Activated CD8-positive, alpha-beta memory T cell treated with anti-CD3 and anti-CD28 coated beads, Interleukin-2, amount 10 ng/mL, durations not matched to agents 7 days and 5 days (primary cell): ENCODE measurements around the gene CLNS1A. TPM values are rescaled to one million over a fixed set of nuclear protein-coding genes. Genes with fewer than 3 reads are reported as not detected.
"Not testable (repeated sequence)": the region's sequence is repeated elsewhere in the genome, so short reads cannot be mapped to it uniquely, and the experiment has no call there.

Experiments
- ATAC-seq: fragments of 150-1000 bp; cut with Tn5 transposase; one replicate; pipeline ENCODE4 v1.10.0; 2021; ENCODE audit warnings: moderate library complexity
- CTCF ChIA-PET: fragments of 350-600 bp; sonication (Branson Sonifier 250); formaldehyde crosslinking; loops from one replicate; lab custom pipeline; 2021; ENCODE audit warnings: antibody characterized with exemption; lab: Charles Lee
- DNase-seq: peaks from one replicate; pipeline ENCODE4 v3.0.0-alpha.2; 2020
- H3K27ac Mint-ChIP-seq: one replicate; pipeline ENCODE4 v1.8.0; 2021; ENCODE audit warnings: mild to moderate bottlenecking, mixed read lengths
- H3K27me3 Mint-ChIP-seq: one replicate; pipeline ENCODE4 v1.8.0; 2021; ENCODE audit warnings: mixed read lengths
- H3K36me3 Mint-ChIP-seq: one replicate; pipeline ENCODE4 v1.8.0; 2021; ENCODE audit warnings: mild to moderate bottlenecking, mixed read lengths
- H3K4me1 Mint-ChIP-seq: one replicate; pipeline ENCODE4 v1.8.0; 2021; ENCODE audit warnings: mixed read lengths
- H3K4me3 Mint-ChIP-seq: one replicate; pipeline ENCODE4 v1.8.0; 2021; ENCODE audit warnings: mild to moderate bottlenecking, moderate library complexity, mixed read lengths
- H3K9me3 Mint-ChIP-seq: one replicate; pipeline ENCODE4 v1.8.0; 2022; ENCODE audit warnings: low read depth, mixed read lengths
- total RNA-seq, 2 experiments: library from RNA; stranded (reverse); gene quantifications; one replicate each; pipeline ENCODE4 v1.2.3, GENCODE V29; 2021

The CLNS1A gene
- total RNA-seq, 2 experiments from 2014 or later = 89.4 to 113 TPM

GRCh38 chr11:77602381-77603088, 35.1 kb downstream of the CLNS1A start:
- no peak overlapping the region for H3K27ac Mint-ChIP-seq
- no peak for ATAC-seq

GRCh38 chr11:77598195-77598594, 39.4 kb downstream of the CLNS1A start:
- Mint-ChIP-seq H3K9me3 (no peaks in the 10 kb centered on the region), H3K36me3 (peaks cover 4% of the 10 kb centered on the region), H3K27me3 (no peaks in the 10 kb centered on the region), H3K27ac (no peak overlapping the region), H3K4me1 (peaks cover 2% of the 10 kb centered on the region), H3K4me3 (no peak overlapping the region)
- CTCF ChIA-PET = no interaction called here
- DNase-seq = no peak
- no peak for ATAC-seq

More at GRCh38 chr11:77602381-77603088, 35.1 kb downstream of the CLNS1A start:
- CTCF ChIA-PET = interaction anchor here (1.7 to 3.7 kb wide), 2 partner anchors 14 to 17 kb away, joined by 5 to 15 read pairs; no protein-coding TSS in a partner anchor
- H3K4me3 Mint-ChIP-seq = no peak overlapping the region
- no peaks in the 10 kb centered on the region for H3K27me3 Mint-ChIP-seq
- H3K36me3 Mint-ChIP-seq = peaks cover 3% of the 10 kb centered on the region
- no peak for DNase-seq
- H3K4me1 Mint-ChIP-seq = no peaks in the 10 kb centered on the region
- H3K9me3 Mint-ChIP-seq = no peaks in the 10 kb centered on the region

- Mint-ChIP-seq H3K9me3 (no peaks in the 10 kb centered on the region), H3K4me1 (peaks cover 3% of the 10 kb centered on the region), H3K4me3 (no peak overlapping the region), H3K36me3 (peaks cover 4% of the 10 kb centered on the region), H3K27ac (no peak overlapping the region), H3K27me3 (no peaks in the 10 kb centered on the region)
- DNase-seq (no peak), ATAC-seq (no peak)
- CTCF ChIA-PET = no interaction called here
Observed at GRCh38 chr11:77596626-77597025, 41.0 kb downstream of the CLNS1A start.

- peaks cover under 1% of the 10 kb centered on the region for H3K27me3 Mint-ChIP-seq
- ATAC-seq = no peak
- H3K27ac Mint-ChIP-seq = no peak overlapping the region
- DNase-seq = no peak
- H3K36me3 Mint-ChIP-seq = peaks cover 4% of the 10 kb centered on the region
- no peak overlapping the region for H3K4me3 Mint-ChIP-seq
- peaks cover 20% of the 10 kb centered on the region for H3K4me1 Mint-ChIP-seq
- H3K9me3 Mint-ChIP-seq = no peaks in the 10 kb centered on the region
- CTCF ChIA-PET = no interaction called here
Observed at GRCh38 chr11:77593883-77594282, 43.7 kb downstream of the CLNS1A start.

- DNase-seq = no peak
- H3K4me3 Mint-ChIP-seq = no peak overlapping the region
- H3K27ac Mint-ChIP-seq = no peak overlapping the region
- ATAC-seq = no peak
- peaks cover 25% of the 10 kb centered on the region for H3K4me1 Mint-ChIP-seq
- peaks cover 2% of the 10 kb centered on the region for H3K27me3 Mint-ChIP-seq
- H3K9me3 Mint-ChIP-seq = no peaks in the 10 kb centered on the region
- CTCF ChIA-PET = no interaction called here
- peaks cover 4% of the 10 kb centered on the region for H3K36me3 Mint-ChIP-seq
Observed at GRCh38 chr11:77592727-77593126, 44.9 kb downstream of the CLNS1A start.

- peaks cover 17% of the 10 kb centered on the region for H3K27me3 Mint-ChIP-seq
- peak overlapping the region; percentile 41 for H3K27ac Mint-ChIP-seq
- H3K4me1 Mint-ChIP-seq = peaks cover 25% of the 10 kb centered on the region
- DNase-seq = peak; percentile 57
- peak; percentile 29 for ATAC-seq
- H3K4me3 Mint-ChIP-seq = peak overlapping the region; percentile 80
- H3K36me3 Mint-ChIP-seq = peaks cover 4% of the 10 kb centered on the region
- CTCF ChIA-PET = interaction anchor here (2.1 kb wide), 1 partner anchor 29 kb away, joined by 8 read pairs; no protein-coding TSS in a partner anchor
- no peaks in the 10 kb centered on the region for H3K9me3 Mint-ChIP-seq
Observed at GRCh38 chr11:77590194-77590782, 47.3 kb downstream of the CLNS1A start.

GRCh38 chr11:77589521-77590193, 47.9 kb downstream of the CLNS1A start, which contains the start of gene AQP11:
AQP11 (plus strand) TSS chr11:77589953; CDS start chr11:77589993, 40 bp downstream.
- Mint-ChIP-seq H3K4me3 (peak within 1 kb of the TSS; percentile 80), H3K4me1 (peaks cover 25% of the 10 kb centered on the region), H3K27ac (peak within 1 kb of the TSS; percentile 41), H3K36me3 (peaks cover 4% of the 10 kb centered on the region), H3K9me3 (no peaks in the 10 kb centered on the region), H3K27me3 (peaks cover 17% of the 10 kb centered on the region)
- DNase-seq (peak; percentile 71), ATAC-seq (peak; percentile 86)
- CTCF ChIA-PET = interaction anchor here (2.1 kb wide), 1 partner anchor 30 kb away, joined by 8 read pairs; no protein-coding TSS in a partner anchor

- Mint-ChIP-seq H3K27me3 (peaks cover 17% of the 10 kb centered on the region), H3K9me3 (no peaks in the 10 kb centered on the region), H3K4me1 (peaks cover 25% of the 10 kb centered on the region), H3K4me3 (peak overlapping the region; percentile 80), H3K36me3 (peaks cover 4% of the 10 kb centered on the region), H3K27ac (no peak overlapping the region)
- CTCF ChIA-PET = interaction anchor here (2.1 kb wide), 1 partner anchor 30 kb away, joined by 8 read pairs; no protein-coding TSS in a partner anchor
- ATAC-seq = peak; percentile 32
- DNase-seq = no peak
Observed at GRCh38 chr11:77589181-77589520, 48.4 kb downstream of the CLNS1A start.

- Mint-ChIP-seq H3K9me3 (peaks cover 3% of the 10 kb centered on the region), H3K27me3 (peaks cover 3% of the 10 kb centered on the region), H3K4me3 (no peak overlapping the region), H3K36me3 (peaks cover 5% of the 10 kb centered on the region), H3K4me1 (no peaks in the 10 kb centered on the region), H3K27ac (no peak overlapping the region)
- CTCF ChIA-PET = no interaction called here
- ATAC-seq = no peak
- no peak for DNase-seq
Observed at GRCh38 chr11:77580712-77581337, 56.8 kb downstream of the CLNS1A start.

GRCh38 chr11:77575428-77575827, 62.2 kb downstream of the CLNS1A start:
- H3K27me3 Mint-ChIP-seq, H3K36me3 Mint-ChIP-seq, DNase-seq, ATAC-seq, H3K4me3 Mint-ChIP-seq, CTCF ChIA-PET, H3K9me3 Mint-ChIP-seq, H3K27ac Mint-ChIP-seq, H3K4me1 Mint-ChIP-seq: not testable (repeated sequence)

- H3K4me1 Mint-ChIP-seq, H3K4me3 Mint-ChIP-seq, H3K36me3 Mint-ChIP-seq, DNase-seq, H3K9me3 Mint-ChIP-seq, CTCF ChIA-PET, H3K27ac Mint-ChIP-seq, ATAC-seq: not testable (repeated sequence)
- H3K27me3 Mint-ChIP-seq = peaks cover 12% of the 10 kb centered on the region
Observed at GRCh38 chr11:77570896-77571295, 66.7 kb downstream of the CLNS1A start.

- no peak overlapping the region for H3K4me3 Mint-ChIP-seq
- DNase-seq (no peak), ATAC-seq (no peak)
- peaks cover 18% of the 10 kb centered on the region for H3K27me3 Mint-ChIP-seq
- peaks cover 2% of the 10 kb centered on the region for H3K9me3 Mint-ChIP-seq
- H3K27ac Mint-ChIP-seq = no peak overlapping the region
- CTCF ChIA-PET = interaction anchor here (1.5 kb wide), 1 partner anchor 9 kb away, joined by 3 read pairs; no protein-coding TSS in a partner anchor
- H3K4me1 Mint-ChIP-seq = no peaks in the 10 kb centered on the region
- no peaks in the 10 kb centered on the region for H3K36me3 Mint-ChIP-seq
Observed at GRCh38 chr11:77569676-77570070, 67.9 kb downstream of the CLNS1A start.
